Activated T-helper 2 cell treated with anti-CD3 and anti-CD28 coated beads, Interferon-gamma antibody, Interleukin-2, Interleukin-4, amounts not matched to agents 10 μg/mL and 5 μg/mL and 100 μg/mL, durations not matched to agents 14 hours and 24 hours and 36 hours (primary cell): Measurements from ENCODE around the gene SNX24. TPM values are rescaled to one million over a fixed set of nuclear protein-coding genes. Genes with fewer than 3 reads are reported as not detected.
"Not testable (repeated sequence)": the region's sequence is repeated elsewhere in the genome, so short reads cannot be mapped to it uniquely, and the experiment has no call there.

Source experiments
- DNase-seq: peaks from one replicate; pipeline ENCODE4 v3.0.0; 2021; ENCODE audit warnings: low spot score
- H3K27ac Mint-ChIP-seq: one replicate; pipeline ENCODE4 v1.8.0; 2021; ENCODE audit warnings: mixed read lengths
- H3K27me3 Mint-ChIP-seq: one replicate; pipeline ENCODE4 v1.8.0; 2021; ENCODE audit warnings: low read depth, mixed read lengths
- H3K36me3 Mint-ChIP-seq: one replicate; pipeline ENCODE4 v1.8.0; 2021; ENCODE audit warnings: low read depth, mixed read lengths
- H3K4me1 Mint-ChIP-seq: one replicate; pipeline ENCODE4 v1.8.0; 2021; ENCODE audit warnings: low read depth, mixed read lengths
- H3K4me3 Mint-ChIP-seq: one replicate; pipeline ENCODE4 v1.8.0; 2021; ENCODE audit warnings: low read depth, mild to moderate bottlenecking, moderate library complexity, mixed read lengths
- H3K9me3 Mint-ChIP-seq: one replicate; pipeline ENCODE4 v1.8.0; 2021; ENCODE audit warnings: mixed read lengths
- intact Hi-C: fragments of 100-400 bp; cut with micrococcal nuclease; formaldehyde crosslinking; loops from one replicate; pipeline ENCODE4 v1.15.1; 2023
- total RNA-seq: library from RNA; stranded (reverse); gene quantifications from 2 replicates; pipeline ENCODE4 v1.2.3, GENCODE V29; 2022

The SNX24 gene
- total RNA-seq, 1 donor from 2014 or later, result 1.7 TPM

- H3K27ac Mint-ChIP-seq, result no peak overlapping the region
- no peaks in the 10 kb centered on the region for H3K27me3 Mint-ChIP-seq
- no peaks in the 10 kb centered on the region for H3K9me3 Mint-ChIP-seq
- intact Hi-C loops, result no loop called here
- H3K4me3 Mint-ChIP-seq, result no peak overlapping the region
- H3K4me1 Mint-ChIP-seq, result no peaks in the 10 kb centered on the region
- no peak for DNase-seq
- H3K36me3 Mint-ChIP-seq, result no peaks in the 10 kb centered on the region
Observed at GRCh38 chr5:122908662-122909061, 63.2 kb downstream of the SNX24 start.

GRCh38 chr5:122909470-122910100 is 64.2 kb downstream of the SNX24 start:
- Mint-ChIP-seq H3K27ac (no peak overlapping the region), H3K9me3 (no peaks in the 10 kb centered on the region), H3K27me3 (no peaks in the 10 kb centered on the region), H3K4me3 (no peak overlapping the region), H3K4me1 (no peaks in the 10 kb centered on the region), H3K36me3 (no peaks in the 10 kb centered on the region)
- DNase-seq, result no peak
- intact Hi-C loops, result no loop called here

GRCh38 chr5:122913436-122913835 is 68.0 kb downstream of the SNX24 start:
- DNase-seq, H3K36me3 Mint-ChIP-seq, intact Hi-C loops, H3K27ac Mint-ChIP-seq, H3K9me3 Mint-ChIP-seq, H3K27me3 Mint-ChIP-seq, H3K4me1 Mint-ChIP-seq, H3K4me3 Mint-ChIP-seq: not testable (repeated sequence)

GRCh38 chr5:122915717-122916461 is 70.5 kb downstream of the SNX24 start:
- no peaks in the 10 kb centered on the region for H3K36me3 Mint-ChIP-seq
- H3K4me3 Mint-ChIP-seq, result no peak overlapping the region
- H3K27me3 Mint-ChIP-seq, result peaks cover 4% of the 10 kb centered on the region
- H3K9me3 Mint-ChIP-seq, result no peaks in the 10 kb centered on the region
- no peak overlapping the region for H3K27ac Mint-ChIP-seq
- H3K4me1 Mint-ChIP-seq, result peaks cover 4% of the 10 kb centered on the region
- no peak for DNase-seq
- intact Hi-C loops, result no loop called here

GRCh38 chr5:122916490-122916889 is 71.1 kb downstream of the SNX24 start:
- H3K9me3 Mint-ChIP-seq, result no peaks in the 10 kb centered on the region
- H3K36me3 Mint-ChIP-seq, result no peaks in the 10 kb centered on the region
- peaks cover 8% of the 10 kb centered on the region for H3K27me3 Mint-ChIP-seq
- H3K4me3 Mint-ChIP-seq, result no peak overlapping the region
- peaks cover 4% of the 10 kb centered on the region for H3K4me1 Mint-ChIP-seq
- intact Hi-C loops, result no loop called here
- H3K27ac Mint-ChIP-seq, result no peak overlapping the region
- no peak for DNase-seq

- H3K9me3 Mint-ChIP-seq, result no peaks in the 10 kb centered on the region
- H3K27ac Mint-ChIP-seq, result no peak overlapping the region
- DNase-seq, result no peak
- peaks cover 10% of the 10 kb centered on the region for H3K27me3 Mint-ChIP-seq
- intact Hi-C loops, result no loop called here
- no peak overlapping the region for H3K4me3 Mint-ChIP-seq
- no peaks in the 10 kb centered on the region for H3K36me3 Mint-ChIP-seq
- H3K4me1 Mint-ChIP-seq, result peaks cover 4% of the 10 kb centered on the region
Observed at GRCh38 chr5:122919969-122920368, 74.6 kb downstream of the SNX24 start.

GRCh38 chr5:122921826-122922225 is 76.4 kb downstream of the SNX24 start:
- intact Hi-C loops, result no loop called here
- H3K9me3 Mint-ChIP-seq, result no peaks in the 10 kb centered on the region
- peaks cover 10% of the 10 kb centered on the region for H3K27me3 Mint-ChIP-seq
- H3K27ac Mint-ChIP-seq, result no peak overlapping the region
- H3K4me1 Mint-ChIP-seq, result no peaks in the 10 kb centered on the region
- H3K36me3 Mint-ChIP-seq, result no peaks in the 10 kb centered on the region
- DNase-seq, result no peak
- H3K4me3 Mint-ChIP-seq, result no peak overlapping the region

GRCh38 chr5:122924203-122924602 is 78.8 kb downstream of the SNX24 start:
- H3K9me3 Mint-ChIP-seq, result no peaks in the 10 kb centered on the region
- no peak overlapping the region for H3K27ac Mint-ChIP-seq
- no peak overlapping the region for H3K4me3 Mint-ChIP-seq
- intact Hi-C loops, result no loop called here
- no peak for DNase-seq
- no peaks in the 10 kb centered on the region for H3K36me3 Mint-ChIP-seq
- H3K4me1 Mint-ChIP-seq, result no peaks in the 10 kb centered on the region
- peaks cover 12% of the 10 kb centered on the region for H3K27me3 Mint-ChIP-seq

GRCh38 chr5:122924719-122925395 is 79.4 kb downstream of the SNX24 start:
- Mint-ChIP-seq H3K9me3 (no peaks in the 10 kb centered on the region), H3K27me3 (peaks cover 10% of the 10 kb centered on the region), H3K27ac (no peak overlapping the region), H3K36me3 (no peaks in the 10 kb centered on the region), H3K4me1 (no peaks in the 10 kb centered on the region), H3K4me3 (no peak overlapping the region)
- DNase-seq, result no peak
- intact Hi-C loops, result no loop called here

- DNase-seq, result no peak
- Mint-ChIP-seq H3K9me3 (no peaks in the 10 kb centered on the region), H3K4me3 (no peak overlapping the region), H3K4me1 (no peaks in the 10 kb centered on the region), H3K36me3 (no peaks in the 10 kb centered on the region), H3K27me3 (peaks cover 7% of the 10 kb centered on the region), H3K27ac (no peak overlapping the region)
- intact Hi-C loops, result no loop called here
Observed at GRCh38 chr5:122929001-122929400, 83.6 kb downstream of the SNX24 start.

GRCh38 chr5:122929980-122930379 is 84.6 kb downstream of the SNX24 start:
- Mint-ChIP-seq H3K4me1 (no peaks in the 10 kb centered on the region), H3K4me3 (no peak overlapping the region), H3K36me3 (no peaks in the 10 kb centered on the region), H3K27ac (no peak overlapping the region), H3K9me3 (no peaks in the 10 kb centered on the region), H3K27me3 (peaks cover 7% of the 10 kb centered on the region)
- intact Hi-C loops, result no loop called here
- no peak for DNase-seq

GRCh38 chr5:122933956-122934355 is 88.5 kb downstream of the SNX24 start:
- no peak for DNase-seq
- Mint-ChIP-seq H3K27me3 (peaks cover 10% of the 10 kb centered on the region), H3K9me3 (no peaks in the 10 kb centered on the region), H3K27ac (no peak overlapping the region), H3K4me3 (no peak overlapping the region), H3K36me3 (no peaks in the 10 kb centered on the region), H3K4me1 (no peaks in the 10 kb centered on the region)
- intact Hi-C loops, result no loop called here

GRCh38 chr5:122936088-122936487 is 90.7 kb downstream of the SNX24 start:
- no peak for DNase-seq
- no peak overlapping the region for H3K27ac Mint-ChIP-seq
- H3K27me3 Mint-ChIP-seq, result peaks cover 8% of the 10 kb centered on the region
- H3K4me3 Mint-ChIP-seq, result no peak overlapping the region
- intact Hi-C loops, result no loop called here
- no peaks in the 10 kb centered on the region for H3K4me1 Mint-ChIP-seq
- H3K9me3 Mint-ChIP-seq, result no peaks in the 10 kb centered on the region
- no peaks in the 10 kb centered on the region for H3K36me3 Mint-ChIP-seq
